GM19455 (cell line): ENCODE measurements around the gene PRAMEF11.
"Not testable (repeated sequence)": the region's sequence is repeated elsewhere in the genome, so short reads cannot be mapped to it uniquely, and the experiment has no call there.

Experiments
- ATAC-seq: cut with Tn5 transposase; IDR thresholded peaks from one replicate; pipeline ENCODE4 v1.9.1; 2021; ENCODE audit not compliant: unreplicated experiment

PRAMEF11 gene

GRCh38 chr1:12831310-12831709 lies at the start of gene PRAMEF11:
Gene PRAMEF11, minus strand, starts transcription at chr1:12831410. Its CDS starts 2,621 bp downstream, at chr1:12828789.
- ATAC-seq: not testable (repeated sequence)

GRCh38 chr1:12878453-12878852 lies 47.2 kb upstream of the PRAMEF11 start:
- ATAC-seq: not testable (repeated sequence)

- not testable (repeated sequence) for ATAC-seq
Measured at GRCh38 chr1:12863131-12863880, 32.1 kb upstream of the PRAMEF11 start.

DNA sequence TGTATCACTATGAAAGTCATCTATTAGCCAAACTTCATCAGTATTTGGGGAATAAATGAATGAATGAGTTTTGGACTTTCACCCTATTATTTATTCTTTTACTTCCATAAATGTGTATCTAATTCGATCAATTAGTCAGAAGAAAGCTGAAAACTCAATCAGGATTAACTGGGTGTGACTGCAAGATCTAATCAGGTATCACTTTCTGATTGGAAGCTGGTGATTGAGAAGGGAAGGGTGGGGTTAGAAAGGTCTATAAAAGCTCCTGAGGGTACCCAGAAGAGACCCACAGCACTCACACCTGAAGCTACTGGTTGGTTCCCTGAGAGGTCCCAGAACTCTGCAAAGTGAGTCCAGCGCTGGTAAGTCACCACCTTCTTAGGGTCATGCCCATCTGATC lies 25.6 kb upstream of the PRAMEF11 start, which contains the start of gene PRAMEF2:
TSS of gene PRAMEF2 (plus strand) at position 301 of the 400 bp plus-strand sequence. CDS start 1,924 bp downstream, outside the sequence.
- ATAC-seq: not testable (repeated sequence)

DNA sequence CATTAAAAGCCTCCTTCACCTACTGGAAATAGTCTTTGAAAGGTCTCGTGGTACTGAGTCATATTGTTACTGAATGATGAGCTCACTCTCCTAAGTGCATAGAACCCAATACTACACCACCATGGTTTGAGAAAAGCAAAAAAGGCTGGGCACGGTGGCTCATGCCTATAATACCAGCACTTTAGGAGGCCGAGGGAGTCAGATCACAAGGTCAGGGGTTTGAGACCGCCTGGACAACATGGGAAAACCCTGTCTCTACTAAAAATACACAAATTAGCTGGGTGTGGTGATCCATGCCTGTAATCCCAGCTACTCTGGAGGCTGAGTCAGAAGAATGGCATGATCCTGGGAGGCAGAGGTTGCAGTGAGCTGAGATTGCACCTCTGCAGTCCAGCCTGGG lies 20.6 kb upstream of the PRAMEF11 start:
- ATAC-seq: no peak

DNA sequence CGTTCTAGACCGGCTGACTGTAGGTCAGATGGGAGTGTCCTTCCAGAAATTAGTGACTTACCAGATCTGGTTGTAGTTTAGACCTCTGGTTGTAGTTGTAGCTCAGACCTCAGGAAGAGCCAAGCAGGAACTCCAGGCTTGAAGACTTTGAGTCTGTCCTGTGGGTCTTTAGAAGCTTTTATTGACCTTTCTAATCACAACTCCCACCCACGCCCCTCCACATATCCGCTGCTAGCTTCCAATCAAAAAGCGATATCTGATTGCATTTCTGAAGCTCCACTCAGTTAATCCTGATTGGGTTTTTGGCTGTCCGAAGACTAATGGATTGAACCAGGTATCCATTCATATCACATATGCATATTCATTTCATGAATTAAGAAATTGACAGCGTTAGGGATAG lies 17.4 kb upstream of the PRAMEF11 start, which contains the start of gene HNRNPCL1:
TSS of gene HNRNPCL1 (minus strand) at position 101 of the 400 bp plus-strand sequence. CDS start 431 bp downstream, outside the sequence.
- not testable (repeated sequence) for ATAC-seq

GRCh38 chr1:12833251-12833650 lies 2.0 kb upstream of the PRAMEF11 start:
- ATAC-seq: not testable (repeated sequence)

- not testable (repeated sequence) for ATAC-seq
Measured at GRCh38 chr1:12819061-12819460, 12.1 kb downstream of the PRAMEF11 start.

- no peak for ATAC-seq
Measured at GRCh38 chr1:12811409-12811784, 19.8 kb downstream of the PRAMEF11 start.

DNA sequence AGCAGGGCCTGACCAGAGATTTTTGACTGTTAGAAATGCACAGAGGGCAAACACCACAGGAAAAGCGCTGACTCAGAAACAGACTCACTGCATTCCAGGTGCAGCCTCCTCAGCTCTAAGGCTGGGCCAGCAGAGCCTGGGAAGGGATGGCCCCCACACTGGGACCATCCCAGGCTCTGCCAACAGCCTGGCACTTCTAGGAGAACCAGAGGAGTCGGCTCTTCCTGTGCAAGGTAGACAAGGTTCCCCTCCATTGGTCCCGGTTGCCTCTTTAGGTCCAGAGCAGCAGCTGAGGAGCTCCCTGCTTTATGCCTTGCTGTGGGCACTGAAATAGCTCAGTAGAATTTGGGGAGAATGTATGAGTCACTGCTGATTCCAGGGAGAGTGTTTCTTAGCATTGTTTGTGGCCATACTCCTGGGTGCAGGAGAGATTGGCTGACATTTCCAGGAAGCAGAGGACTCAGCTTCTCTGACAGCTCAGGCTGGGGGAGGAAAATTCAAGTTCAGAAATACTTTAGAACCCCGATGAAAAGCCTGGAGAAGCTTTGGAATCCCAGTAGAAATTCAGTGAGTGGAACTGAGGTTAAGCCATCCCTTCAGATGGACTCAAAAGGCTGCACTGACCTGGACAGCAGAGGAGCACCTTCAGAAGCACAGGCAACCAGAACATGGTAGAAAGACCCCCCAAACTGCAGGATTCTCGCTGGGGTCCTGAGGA lies 20.4 kb downstream of the PRAMEF11 start:
- ATAC-seq: no peak

DNA sequence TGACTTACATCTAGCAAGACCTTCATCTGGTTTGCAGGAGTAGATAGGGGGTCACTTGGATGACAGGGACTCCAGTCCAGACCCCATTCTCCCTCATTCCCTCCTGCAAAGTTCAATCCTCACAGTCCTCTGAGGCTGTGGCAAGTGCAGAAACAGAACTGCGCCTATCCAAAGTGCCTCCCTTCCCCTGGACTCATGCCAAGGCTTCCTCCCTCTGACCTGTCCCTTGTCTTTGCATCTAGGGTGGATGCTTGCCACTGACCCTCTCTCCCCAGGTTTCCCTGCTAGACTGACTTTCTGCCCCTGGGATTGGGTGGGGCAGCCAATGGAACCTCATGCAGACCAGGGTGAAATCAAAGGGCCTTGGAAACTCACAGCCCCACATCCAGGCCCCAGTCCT lies 21.3 kb downstream of the PRAMEF11 start:
- no peak for ATAC-seq

GRCh38 chr1:12799730-12800129 lies 31.5 kb downstream of the PRAMEF11 start:
- ATAC-seq: no peak

DNA sequence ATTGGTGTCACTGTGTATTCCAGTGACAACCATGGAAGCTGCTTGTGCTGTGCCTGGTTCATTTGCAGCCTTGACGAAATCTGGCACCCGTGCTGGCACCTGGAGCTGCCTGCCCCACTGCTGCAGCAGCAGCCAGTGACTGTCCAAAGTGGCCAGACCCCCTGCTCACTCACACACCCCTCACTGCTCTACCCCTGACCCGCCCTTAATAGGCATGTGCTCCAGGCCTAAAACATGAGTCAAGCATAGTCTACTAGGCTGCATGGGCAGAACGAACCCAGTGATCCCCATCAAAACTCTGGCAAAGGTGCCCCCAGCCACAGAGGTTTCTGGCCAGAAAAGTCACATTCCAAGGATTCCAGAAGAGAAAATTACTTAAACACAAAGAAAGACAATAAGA lies 32.3 kb downstream of the PRAMEF11 start:
- no peak for ATAC-seq

DNA sequence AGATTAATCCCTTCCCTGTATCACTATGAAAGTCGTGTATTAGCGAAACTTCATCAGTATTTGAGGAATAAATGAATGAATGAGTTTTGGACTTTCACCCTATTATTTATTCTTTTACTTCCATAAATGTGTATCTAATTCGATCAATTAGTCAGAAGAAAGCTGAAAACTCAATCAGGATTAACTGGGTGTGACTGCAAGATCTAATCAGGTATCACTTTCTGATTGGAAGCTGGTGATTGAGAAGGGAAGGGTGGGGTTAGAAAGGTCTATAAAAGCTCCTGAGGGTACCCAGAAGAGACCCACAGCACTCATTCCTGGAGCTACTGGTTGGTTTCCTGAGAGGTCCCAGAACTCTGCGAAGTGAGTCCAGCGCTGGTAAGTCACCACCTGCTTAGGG lies 40.1 kb downstream of the PRAMEF11 start, which contains the start of gene PRAMEF1:
TSS of gene PRAMEF1 (plus strand) at position 301 of the 400 bp plus-strand sequence. CDS start 1,831 bp downstream, outside the sequence.
- ATAC-seq: not testable (repeated sequence)

DNA sequence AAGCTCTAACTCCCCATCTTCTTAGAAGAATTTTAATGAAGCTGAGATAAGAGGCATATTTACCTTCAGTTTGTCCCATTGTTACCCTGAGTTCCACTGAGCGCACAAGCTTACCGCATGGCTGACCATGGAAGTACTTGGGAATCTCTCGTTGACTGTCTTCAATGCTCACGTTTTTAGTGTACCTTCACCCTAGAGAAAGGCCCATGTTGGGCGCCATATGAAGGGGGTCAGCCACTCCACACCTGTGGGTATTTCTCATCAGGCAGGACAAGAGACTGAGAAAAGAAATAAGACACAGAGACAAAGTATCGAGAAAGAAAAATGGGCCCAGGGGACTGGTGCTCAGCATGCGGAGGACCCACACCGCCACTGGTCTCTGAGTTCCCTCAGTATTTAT lies 46.5 kb downstream of the PRAMEF11 start:
- not testable (repeated sequence) for ATAC-seq

GRCh38 chr1:12783783-12784182 lies 47.4 kb downstream of the PRAMEF11 start:
- not testable (repeated sequence) for ATAC-seq

DNA sequence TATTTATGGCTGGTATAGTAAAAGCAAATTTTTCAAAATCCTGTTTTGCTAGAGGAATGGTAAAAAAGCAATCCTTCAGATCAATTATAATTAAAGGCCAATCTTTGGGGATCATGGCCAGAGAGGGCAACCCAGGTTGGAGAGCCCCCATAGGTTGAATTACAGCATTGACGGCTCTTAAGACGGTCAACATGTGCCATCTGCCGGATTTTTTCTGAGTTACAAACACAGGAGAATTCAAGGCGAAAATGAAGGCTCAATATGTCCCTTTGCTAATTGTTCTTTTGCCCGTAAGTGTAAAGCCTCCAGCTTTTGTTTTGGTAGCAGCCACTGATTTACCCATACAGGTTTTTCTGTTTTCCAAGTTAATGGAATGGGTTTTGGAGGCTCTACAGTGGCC lies 49.7 kb downstream of the PRAMEF11 start:
- ATAC-seq: not testable (repeated sequence)

DNA sequence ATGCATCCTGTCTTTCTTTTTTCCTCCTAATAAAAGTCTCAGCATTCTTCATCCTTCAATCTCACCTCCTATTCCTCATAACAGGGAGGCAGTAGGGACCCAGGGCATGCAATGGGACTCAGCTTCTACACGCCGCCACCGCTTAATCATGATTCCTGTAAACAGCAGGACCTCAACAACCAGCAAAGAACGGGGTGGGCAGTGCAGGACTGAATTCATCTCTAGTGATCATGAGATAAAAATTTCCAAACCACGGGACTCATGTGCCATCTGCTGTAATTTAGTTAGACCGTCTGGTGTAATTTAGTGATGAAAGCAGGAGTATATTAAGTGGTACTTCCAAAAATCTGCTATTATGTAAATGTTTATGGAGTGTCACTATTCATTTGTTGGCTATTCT lies 52.3 kb downstream of the PRAMEF11 start:
- ATAC-seq: no peak

GRCh38 chr1:12778061-12778460 lies 53.1 kb downstream of the PRAMEF11 start:
- ATAC-seq: no peak

- ATAC-seq: no peak
Measured at GRCh38 chr1:12776801-12777557, 54.2 kb downstream of the PRAMEF11 start.

DNA sequence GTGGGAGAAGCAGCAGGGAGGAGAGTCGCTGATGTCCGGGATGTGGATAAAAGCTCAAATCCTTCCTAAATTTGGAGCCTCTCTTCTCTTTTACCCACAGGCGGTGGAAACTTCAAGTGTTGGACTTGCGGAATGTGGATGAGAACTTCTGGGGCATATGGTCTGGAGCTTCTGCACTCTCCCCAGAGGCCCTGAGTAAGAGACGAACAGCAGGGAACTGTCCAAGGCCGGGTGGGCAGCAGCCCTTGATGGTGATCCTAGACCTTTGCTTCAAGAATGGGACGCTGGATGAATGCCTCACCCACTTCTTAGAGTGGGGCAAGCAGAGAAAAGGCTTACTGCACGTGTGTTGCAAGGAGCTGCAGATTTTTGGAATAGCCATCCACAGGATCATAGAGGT lies 55.8 kb downstream of the PRAMEF11 start:
- no peak for ATAC-seq
